Parathyroid adenoma (tissue), 2 donors: Measurements from ENCODE around the gene ZFP90.
A peak's percentile ranks its signal among the peaks of the same experiment; 100 is the strongest.

Experiments
- H2AFZ ChIP-seq: fragments of 300-600 bp; sonication (generic); one replicate; pipeline ENCODE4 v1.7.0; 2017; ENCODE audit warnings: antibody characterized with exemption, mild to moderate bottlenecking
- H3K27ac ChIP-seq: fragments of 300-600 bp; sonication (generic); one replicate; pipeline ENCODE4 v1.7.0; 2017
- H3K27me3 ChIP-seq: fragments of 300-600 bp; sonication (generic); one replicate; pipeline ENCODE4 v1.7.0; 2017; ENCODE audit warnings: low read length; ENCODE audit not compliant: control insufficient read depth, insufficient read depth
- H3K36me3 ChIP-seq: fragments of 300-600 bp; sonication (generic); one replicate; pipeline ENCODE4 v1.7.0; 2017; ENCODE audit warnings: low read length; ENCODE audit not compliant: control insufficient read depth, insufficient read depth
- H3K4me1 ChIP-seq: fragments of 300-600 bp; sonication (generic); one replicate; pipeline ENCODE4 v1.7.0; 2017; ENCODE audit warnings: control low read depth
- H3K4me2 ChIP-seq: fragments of 300-600 bp; sonication (generic); one replicate; pipeline ENCODE4 v1.7.0; 2017; ENCODE audit warnings: low read length
- H3K4me3 ChIP-seq: fragments of 300-600 bp; sonication (generic); one replicate; pipeline ENCODE4 v1.7.0; 2017; ENCODE audit warnings: low read depth, low read length
- H3K79me2 ChIP-seq: fragments of 300-600 bp; sonication (generic); one replicate; pipeline ENCODE4 v1.7.0; 2017; ENCODE audit warnings: control low read depth
- H3K9ac ChIP-seq: fragments of 300-600 bp; sonication (generic); one replicate; pipeline ENCODE4 v1.7.0; 2017; ENCODE audit warnings: mild to moderate bottlenecking
- H3K9me3 ChIP-seq: fragments of 300-600 bp; sonication (generic); one replicate; pipeline ENCODE4 v1.7.0; 2017; ENCODE audit warnings: low read length; ENCODE audit not compliant: control insufficient read depth
- TF ChIP-seq, protein P1 (sequence below): fragments of 300-600 bp; sonication (generic); IDR thresholded peaks from one replicate; pipeline ENCODE4 v1.7.0; 2017; ENCODE audit warnings: antibody characterized with exemption, mild to moderate bottlenecking
- donor health status: primary hyperparathyroidism.

The ZFP90 gene

GRCh38 chr16:68538880-68539701, at the start of gene ZFP90:
Gene ZFP90, plus strand, starts transcription at chr16:68539291. Its CDS starts 502 bp downstream, at chr16:68539793.
- Histone ChIP-seq H3K27ac (peak within 1 kb of the TSS; percentile 55), H3K4me2 (peak within 1 kb of the TSS; percentile 98), H3K36me3 (no peaks in the 10 kb centered on the region), H2AFZ (peak within 1 kb of the TSS; percentile 73), H3K9me3 (no peaks in the 10 kb centered on the region), H3K79me2 (peaks cover 21% of the 10 kb centered on the region), H3K27me3 (no peaks in the 10 kb centered on the region), H3K4me3 (peak within 1 kb of the TSS; percentile 92), H3K9ac (no peak within 1 kb of the TSS), H3K4me1 (peaks cover 5% of the 10 kb centered on the region)
- TF ChIP-seq, protein P1, sequence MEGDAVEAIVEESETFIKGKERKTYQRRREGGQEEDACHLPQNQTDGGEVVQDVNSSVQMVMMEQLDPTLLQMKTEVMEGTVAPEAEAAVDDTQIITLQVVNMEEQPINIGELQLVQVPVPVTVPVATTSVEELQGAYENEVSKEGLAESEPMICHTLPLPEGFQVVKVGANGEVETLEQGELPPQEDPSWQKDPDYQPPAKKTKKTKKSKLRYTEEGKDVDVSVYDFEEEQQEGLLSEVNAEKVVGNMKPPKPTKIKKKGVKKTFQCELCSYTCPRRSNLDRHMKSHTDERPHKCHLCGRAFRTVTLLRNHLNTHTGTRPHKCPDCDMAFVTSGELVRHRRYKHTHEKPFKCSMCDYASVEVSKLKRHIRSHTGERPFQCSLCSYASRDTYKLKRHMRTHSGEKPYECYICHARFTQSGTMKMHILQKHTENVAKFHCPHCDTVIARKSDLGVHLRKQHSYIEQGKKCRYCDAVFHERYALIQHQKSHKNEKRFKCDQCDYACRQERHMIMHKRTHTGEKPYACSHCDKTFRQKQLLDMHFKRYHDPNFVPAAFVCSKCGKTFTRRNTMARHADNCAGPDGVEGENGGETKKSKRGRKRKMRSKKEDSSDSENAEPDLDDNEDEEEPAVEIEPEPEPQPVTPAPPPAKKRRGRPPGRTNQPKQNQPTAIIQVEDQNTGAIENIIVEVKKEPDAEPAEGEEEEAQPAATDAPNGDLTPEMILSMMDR, result no peak

- H3K9ac ChIP-seq, result no peak overlapping the region
- no peak overlapping the region for H3K4me3 ChIP-seq
- no peak overlapping the region for H2AFZ ChIP-seq
- no peaks in the 10 kb centered on the region for H3K79me2 ChIP-seq
- TF ChIP-seq, protein P1, result no peak
- no peak overlapping the region for H3K4me2 ChIP-seq
- H3K4me1 ChIP-seq, result peaks cover 19% of the 10 kb centered on the region
- H3K27me3 ChIP-seq, result no peaks in the 10 kb centered on the region
- no peaks in the 10 kb centered on the region for H3K9me3 ChIP-seq
- H3K27ac ChIP-seq, result no peak overlapping the region
- H3K36me3 ChIP-seq, result no peaks in the 10 kb centered on the region
These were observed 48.7 kb upstream of the ZFP90 start for GRCh38 chr16:68490358-68490757.

GRCh38 chr16:68490829-68491575, 48.1 kb upstream of the ZFP90 start:
- TF ChIP-seq, protein P1, result no peak
- Histone ChIP-seq H2AFZ (no peak overlapping the region), H3K4me3 (no peak overlapping the region), H3K4me1 (peaks cover 19% of the 10 kb centered on the region), H3K79me2 (no peaks in the 10 kb centered on the region), H3K27me3 (no peaks in the 10 kb centered on the region), H3K36me3 (no peaks in the 10 kb centered on the region), H3K9me3 (no peaks in the 10 kb centered on the region), H3K27ac (no peak overlapping the region), H3K4me2 (no peak overlapping the region), H3K9ac (no peak overlapping the region)

DNA sequence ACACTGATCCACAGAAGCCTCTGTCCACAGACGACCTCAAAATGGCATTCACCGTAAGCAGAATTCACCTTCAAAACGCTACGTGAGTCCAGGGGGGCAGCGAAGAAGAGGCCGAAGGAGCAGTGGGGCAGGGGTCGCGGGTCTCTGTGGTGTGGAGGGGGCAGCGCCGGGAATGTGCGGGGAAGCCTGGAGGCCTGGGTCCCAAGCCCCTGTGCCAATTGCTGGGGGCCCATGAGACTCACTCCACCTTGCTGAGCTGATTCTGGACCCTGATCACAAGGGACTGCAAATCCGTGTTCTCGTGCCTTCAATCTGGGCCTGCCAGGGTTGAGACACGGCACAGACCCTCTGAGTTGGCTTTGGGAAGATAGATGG, 47.5 kb upstream of the ZFP90 start:
- Histone ChIP-seq H3K4me2 (no peak overlapping the region), H3K36me3 (no peaks in the 10 kb centered on the region), H2AFZ (no peak overlapping the region), H3K9me3 (no peaks in the 10 kb centered on the region), H3K27me3 (no peaks in the 10 kb centered on the region), H3K4me1 (peaks cover 17% of the 10 kb centered on the region), H3K27ac (no peak overlapping the region), H3K4me3 (no peak overlapping the region), H3K79me2 (no peaks in the 10 kb centered on the region), H3K9ac (no peak overlapping the region)
- TF ChIP-seq, protein P1, result no peak
